Right atrium auricular region (tissue), 2 donors: ENCODE measurements around the gene SH3TC1. TPM values are rescaled to one million over a fixed set of nuclear protein-coding genes. Genes with fewer than 3 reads are reported as not detected.

Experiments
- DNase-seq: peaks from one replicate; pipeline ENCODE4 v3.0.0-alpha.2; 2019; ENCODE audit warnings: low spot score
- H3K27ac ChIP-seq, 2 donors: fragments of 200-600 bp; sonication (generic); 1 replicate in 1 of 2; 2 replicates in 1 of 2; pipeline ENCODE4 v1.5.1; 2016 to 2019
- H3K27me3 ChIP-seq, 2 donors: fragments of 200-600 bp; sonication (generic); one replicate each; pipeline versions ENCODE4 v1.5.1 to v1.6.0; 2017 to 2019
- H3K36me3 ChIP-seq: fragments of 200-600 bp; sonication (generic); one replicate; pipeline ENCODE4 v1.5.1; 2016
- H3K4me1 ChIP-seq, 2 donors: fragments of 200-600 bp; sonication (generic); one replicate each; pipeline versions ENCODE4 v1.5.1 to v1.6.0; 2017 to 2019
- H3K4me3 ChIP-seq, 2 donors: fragments of 200-600 bp; sonication (generic); 1 replicate in 1 of 2; 2 replicates in 1 of 2; pipeline ENCODE4 v1.5.1; 2017 to 2019; ENCODE audit warnings: mild to moderate bottlenecking in 1 of 2, moderate library complexity in 1 of 2
- H3K9me3 ChIP-seq, 2 donors: fragments of 200-600 bp; sonication (generic); one replicate each; pipeline ENCODE4 v1.5.1; 2019
- CTCF ChIP-seq, 2 donors: fragments of 200-600 bp; sonication (generic); IDR thresholded peaks; one replicate each; pipeline ENCODE4 v1.5.1; 2019; ENCODE audit warnings: antibody characterized with exemption in 2 of 2
- total RNA-seq, 2 donors: library from RNA; depleted of rRNA; stranded (reverse); fragments of >200 nt; gene quantifications; one replicate each; pipeline ENCODE4 v1.1.0, GENCODE V29; 2016

Gene SH3TC1
- total RNA-seq, 2 donors from 2014 or later = 8.9 to 13.9 TPM

- no peak overlapping the region for H3K4me3 ChIP-seq
- H3K4me1 ChIP-seq = peaks cover 0 to 17% of the 10 kb centered on the region in 2 donors
- no peaks in the 10 kb centered on the region for H3K9me3 ChIP-seq
- no peak for TF ChIP-seq CTCF (IDR thresholded peaks at IDR 0.05)
- H3K27me3 ChIP-seq = no peaks in the 10 kb centered on the region
- peaks cover 13% of the 10 kb centered on the region for H3K36me3 ChIP-seq
- H3K27ac ChIP-seq = no peak overlapping the region
- no peak for DNase-seq
Observed at GRCh38 chr4:8224267-8224974, 25.3 kb downstream of the SH3TC1 start.

GRCh38 chr4:8224975-8225625 lies 26.0 kb downstream of the SH3TC1 start:
- TF ChIP-seq CTCF (IDR thresholded peaks at IDR 0.05) = no peak
- no peak for DNase-seq
- Histone ChIP-seq H3K9me3 (no peaks in the 10 kb centered on the region), H3K36me3 (peaks cover 9% of the 10 kb centered on the region), H3K4me3 (no peak overlapping the region), H3K27ac (no peak overlapping the region), H3K27me3 (no peaks in the 10 kb centered on the region), H3K4me1 (peaks cover 0 to 17% of the 10 kb centered on the region in 2 donors)

GRCh38 chr4:8225706-8226443 lies 26.8 kb downstream of the SH3TC1 start:
- H3K27ac ChIP-seq = no peak overlapping the region
- TF ChIP-seq CTCF (IDR thresholded peaks at IDR 0.05) = no peak
- H3K9me3 ChIP-seq = no peaks in the 10 kb centered on the region
- peaks cover 0 to 17% of the 10 kb centered on the region in 2 donors for H3K4me1 ChIP-seq
- H3K4me3 ChIP-seq = no peak overlapping the region
- H3K27me3 ChIP-seq = no peaks in the 10 kb centered on the region
- no peak for DNase-seq
- peaks cover 8% of the 10 kb centered on the region for H3K36me3 ChIP-seq

- no peak for DNase-seq
- H3K36me3 ChIP-seq = peaks cover 8% of the 10 kb centered on the region
- no peaks in the 10 kb centered on the region for H3K27me3 ChIP-seq
- no peak overlapping the region for H3K4me3 ChIP-seq
- no peaks in the 10 kb centered on the region for H3K9me3 ChIP-seq
- H3K4me1 ChIP-seq = peaks cover 0 to 17% of the 10 kb centered on the region in 2 donors
- H3K27ac ChIP-seq = no peak overlapping the region
- TF ChIP-seq CTCF (IDR thresholded peaks at IDR 0.05) = no peak
Observed at GRCh38 chr4:8227201-8227770, 28.2 kb downstream of the SH3TC1 start.

GRCh38 chr4:8227771-8228318 lies 28.8 kb downstream of the SH3TC1 start:
- Histone ChIP-seq H3K27ac (no peak overlapping the region), H3K4me1 (peaks cover 0 to 17% of the 10 kb centered on the region in 2 donors), H3K27me3 (no peaks in the 10 kb centered on the region), H3K36me3 (peaks cover 8% of the 10 kb centered on the region), H3K4me3 (no peak overlapping the region), H3K9me3 (no peaks in the 10 kb centered on the region)
- no peak for TF ChIP-seq CTCF (IDR thresholded peaks at IDR 0.05)
- no peak for DNase-seq
